Measurements from ENCODE around the gene SLCO2B1. TPM values are rescaled to one million over a fixed set of nuclear protein-coding genes. Genes with fewer than 3 reads are reported as not detected.

The SLCO2B1 gene
- total RNA-seq, 1 experiment from 2014 or later, result 0.57 TPM

- Mint-ChIP-seq H3K4me1 (no peaks in the 10 kb centered on the region), H3K9me3 (peaks cover 21% of the 10 kb centered on the region), H3K4me3 (no peak overlapping the region), H3K27me3 (ENCODE audit: low read depth) (peaks cover 91% of the 10 kb centered on the region), H3K27ac (no peak overlapping the region), H3K36me3 (peaks cover 3% of the 10 kb centered on the region)
- no peak for DNase-seq (ENCODE audit: low spot score)
- no peak for TF ChIP-seq CTCF (IDR thresholded peaks at IDR 0.05)
- TF ChIP-seq ZNF138 (CRISPR knock-in tag; conservative IDR thresholded peaks at IDR 0.05), result no peak
- no peak for TF ChIP-seq E2F1 (CRISPR knock-in tag; IDR thresholded peaks at IDR 0.05)
- TF ChIP-seq ATF1 (CRISPR knock-in tag; IDR thresholded peaks at IDR 0.05), result no peak
- no peak for TF ChIP-seq RELA (CRISPR knock-in tag; IDR thresholded peaks at IDR 0.05; ENCODE audit: borderline replicate concordance)
- no peak for TF ChIP-seq SMAD3 (CRISPR knock-in tag; IDR thresholded peaks at IDR 0.05; ENCODE audit: borderline replicate concordance)
- no peak for TF ChIP-seq ESRRA (CRISPR knock-in tag; IDR thresholded peaks at IDR 0.05; ENCODE audit: borderline replicate concordance)
- no peak for TF ChIP-seq USF1 (CRISPR knock-in tag; IDR thresholded peaks at IDR 0.05)
- no peak for TF ChIP-seq ZNF512 (CRISPR knock-in tag; IDR thresholded peaks at IDR 0.05; ENCODE audit: borderline replicate concordance)
- TF ChIP-seq FOXK1 (CRISPR knock-in tag; IDR thresholded peaks at IDR 0.05), result no peak
- no peak for TF ChIP-seq USF2 (CRISPR knock-in tag; IDR thresholded peaks at IDR 0.05)
- TF ChIP-seq SMAD4 (CRISPR knock-in tag; IDR thresholded peaks at IDR 0.05), result no peak
- no peak for TF ChIP-seq TCF7 (CRISPR knock-in tag; IDR thresholded peaks at IDR 0.05; ENCODE audit: low read depth)
- no peak for TF ChIP-seq KAT7 (CRISPR knock-in tag; IDR thresholded peaks at IDR 0.05; ENCODE audit: borderline replicate concordance)
- TF ChIP-seq ELF4 (CRISPR knock-in tag; IDR thresholded peaks at IDR 0.05; ENCODE audit: low read depth), result no peak
- no peak for TF ChIP-seq GTF2I (CRISPR knock-in tag; conservative IDR thresholded peaks at IDR 0.05)
- no peak for ATAC-seq
- CTCF ChIA-PET, result interaction anchor here (1.0 to 2.0 kb wide), 4 partner anchors 9 to 114 kb away, joined by 3 to 7 read pairs (median 4); no protein-coding TSS in a partner anchor
- POLR2A ChIA-PET, result no interaction called here
Measured at GRCh38 chr11:75254326-75254725, 103.4 kb downstream of the SLCO2B1 start.

Other genes with a start within 250 kb of the SLCO2B1 start
- 10.0 to 12.2 TPM (median 10.4 TPM) in 3 replicates for gene XRRA1, start 202.0 kb upstream of the SLCO2B1 start, total RNA-seq (2021)
- 116 to 132 TPM (median 116 TPM) in 3 replicates for gene SPCS2, start 201.8 kb upstream of the SLCO2B1 start, total RNA-seq (2021)
- 13.5 to 16.4 TPM (median 15.9 TPM) in 3 replicates for gene NEU3, start 162.2 kb upstream of the SLCO2B1 start, total RNA-seq (2021)
- gene OR2AT4, start 54.2 kb upstream of the SLCO2B1 start, total RNA-seq (2021), result 0.02 TPM in 1 of 3 replicates, not detected in the others
- gene TPBGL, start 89.7 kb downstream of the SLCO2B1 start, total RNA-seq (2021), result 0.37 to 0.78 TPM (median 0.60 TPM) in 3 replicates
- gene ARRB1, start 200.6 kb downstream of the SLCO2B1 start, total RNA-seq (2021), result 81.0 to 90.1 TPM (median 82.9 TPM) in 3 replicates
- 3,967 to 4,516 TPM (median 4,446 TPM) in 3 replicates for gene RPS3, start 248.4 kb downstream of the SLCO2B1 start, total RNA-seq (2021)